OCI-LY3 (cell line): ENCODE measurements around the gene FBXL20.
"Not testable (repeated sequence)": the region's sequence is repeated elsewhere in the genome, so short reads cannot be mapped to it uniquely, and the experiment has no call there.

ENCODE experiments used
- EZH2phosphoT487 ChIP-seq: fragments of 200-600 bp; shearing (Covaris generic); IDR thresholded peaks from 2 replicates; pipeline ENCODE4 v1.6.1; 2018; ENCODE audit warnings: antibody characterized with exemption, mixed run types, low read depth
- TF ChIP-seq, protein P1 (sequence below): fragments of 200-600, 300-600 bp; sonication (generic); IDR thresholded peaks from 2 replicates; pipeline ENCODE4 v1.5.1; 2014; ENCODE audit warnings: antibody characterized with exemption, low read length, low read depth

DNA sequence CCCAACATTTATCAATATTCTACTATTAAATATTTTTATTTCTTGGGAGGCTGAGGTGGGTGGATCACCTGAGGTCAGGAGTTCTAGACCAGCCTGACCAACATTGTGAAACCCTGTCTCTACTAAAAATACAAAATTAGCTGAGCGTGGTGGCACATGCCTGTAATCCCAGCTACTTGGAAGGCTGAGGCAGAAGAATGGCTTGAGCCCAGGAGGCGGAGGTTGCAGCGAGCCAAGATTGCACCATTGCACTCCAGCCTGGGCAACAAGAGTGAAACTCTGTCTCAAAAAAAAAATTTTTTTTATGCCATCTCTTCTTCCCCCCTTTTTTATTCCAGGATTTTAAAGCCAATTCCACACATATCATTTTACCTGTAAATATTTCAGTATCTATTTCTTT is 114.9 kb downstream of the FBXL20 start:
- TF ChIP-seq, protein P1, sequence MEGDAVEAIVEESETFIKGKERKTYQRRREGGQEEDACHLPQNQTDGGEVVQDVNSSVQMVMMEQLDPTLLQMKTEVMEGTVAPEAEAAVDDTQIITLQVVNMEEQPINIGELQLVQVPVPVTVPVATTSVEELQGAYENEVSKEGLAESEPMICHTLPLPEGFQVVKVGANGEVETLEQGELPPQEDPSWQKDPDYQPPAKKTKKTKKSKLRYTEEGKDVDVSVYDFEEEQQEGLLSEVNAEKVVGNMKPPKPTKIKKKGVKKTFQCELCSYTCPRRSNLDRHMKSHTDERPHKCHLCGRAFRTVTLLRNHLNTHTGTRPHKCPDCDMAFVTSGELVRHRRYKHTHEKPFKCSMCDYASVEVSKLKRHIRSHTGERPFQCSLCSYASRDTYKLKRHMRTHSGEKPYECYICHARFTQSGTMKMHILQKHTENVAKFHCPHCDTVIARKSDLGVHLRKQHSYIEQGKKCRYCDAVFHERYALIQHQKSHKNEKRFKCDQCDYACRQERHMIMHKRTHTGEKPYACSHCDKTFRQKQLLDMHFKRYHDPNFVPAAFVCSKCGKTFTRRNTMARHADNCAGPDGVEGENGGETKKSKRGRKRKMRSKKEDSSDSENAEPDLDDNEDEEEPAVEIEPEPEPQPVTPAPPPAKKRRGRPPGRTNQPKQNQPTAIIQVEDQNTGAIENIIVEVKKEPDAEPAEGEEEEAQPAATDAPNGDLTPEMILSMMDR: not testable (repeated sequence)
- not testable (repeated sequence) for TF ChIP-seq EZH2phosphoT487
